PC-3 (cell line): ENCODE data around the gene DPAGT1.

Experiments used
- CTCF ChIP-seq: fragments of 300-600 bp; sonication (generic); conservative IDR thresholded peaks from 2 replicates; pipeline ENCODE4 v1.5.1; 2017; ENCODE audit warnings: antibody characterized with exemption, low read depth, mild to moderate bottlenecking, low read length
- EZH2 ChIP-seq: fragments of 300-600 bp; sonication (generic); IDR thresholded peaks from one replicate; pipeline ENCODE4 v1.6.1; 2017; ENCODE audit warnings: antibody characterized with exemption, mild to moderate bottlenecking, low read length; ENCODE audit not compliant: unreplicated experiment

GRCh38 chr11:119149018-119149785 lies 47.5 kb upstream of the DPAGT1 start, which contains the start of gene ABCG4:
- TF ChIP-seq CTCF (no peak), EZH2 (no peak)
